Activated naive CD4-positive, alpha-beta T cell (primary cell): ENCODE measurements around the gene RASD1.
"Not testable (repeated sequence)": the region's sequence is repeated elsewhere in the genome, so short reads cannot be mapped to it uniquely, and the experiment has no call there.

Source experiments
- DNase-seq, 4 experiments: peaks; one replicate each; lab custom pipeline; 2025; lab: John Stamatoyannopoulos, UW

Gene RASD1

DNA sequence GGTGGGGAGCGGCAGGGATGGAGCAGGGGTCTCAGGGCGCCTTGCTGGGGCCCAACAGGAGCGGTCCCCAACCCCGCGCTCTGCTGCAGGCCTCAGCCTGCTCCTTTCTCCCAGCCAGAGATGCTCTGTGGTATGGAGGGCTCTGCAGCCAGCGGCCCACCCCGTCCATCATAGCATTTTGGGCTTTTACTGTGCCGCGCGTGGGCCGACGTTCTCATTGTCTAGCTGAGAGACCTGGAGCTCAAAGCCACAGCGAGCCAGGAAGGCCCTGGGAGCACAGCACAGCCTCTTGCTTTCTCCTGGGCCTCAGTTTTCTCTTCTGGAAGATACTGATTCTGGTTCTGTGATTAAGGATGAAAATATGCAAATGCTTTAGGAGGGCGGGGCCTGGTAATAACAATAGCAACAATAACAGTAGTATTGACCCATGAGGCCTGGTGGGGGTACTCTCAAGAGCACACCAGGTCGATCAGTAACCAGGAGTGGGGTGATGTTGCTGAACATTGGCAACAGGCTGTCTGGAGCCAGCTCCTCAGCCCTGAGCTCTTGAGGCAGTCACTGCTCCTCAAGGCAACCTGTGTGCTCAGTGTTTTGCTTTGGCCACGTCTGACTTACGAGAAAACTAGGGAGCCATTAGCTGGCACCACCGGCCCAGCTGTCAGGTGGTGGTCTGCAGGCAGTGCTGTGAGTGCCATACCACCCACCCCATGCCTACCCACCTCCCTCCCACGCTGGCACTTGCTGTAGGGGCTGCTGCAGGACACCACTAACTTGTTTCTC, 1.1 kb upstream of the RASD1 start:
- DNase-seq, result no peak

- peak in 1 of 4 experiments; percentile 31 for DNase-seq
These were observed 533 bp downstream of the RASD1 start for GRCh38 chr17:17495536-17496188.

DNA sequence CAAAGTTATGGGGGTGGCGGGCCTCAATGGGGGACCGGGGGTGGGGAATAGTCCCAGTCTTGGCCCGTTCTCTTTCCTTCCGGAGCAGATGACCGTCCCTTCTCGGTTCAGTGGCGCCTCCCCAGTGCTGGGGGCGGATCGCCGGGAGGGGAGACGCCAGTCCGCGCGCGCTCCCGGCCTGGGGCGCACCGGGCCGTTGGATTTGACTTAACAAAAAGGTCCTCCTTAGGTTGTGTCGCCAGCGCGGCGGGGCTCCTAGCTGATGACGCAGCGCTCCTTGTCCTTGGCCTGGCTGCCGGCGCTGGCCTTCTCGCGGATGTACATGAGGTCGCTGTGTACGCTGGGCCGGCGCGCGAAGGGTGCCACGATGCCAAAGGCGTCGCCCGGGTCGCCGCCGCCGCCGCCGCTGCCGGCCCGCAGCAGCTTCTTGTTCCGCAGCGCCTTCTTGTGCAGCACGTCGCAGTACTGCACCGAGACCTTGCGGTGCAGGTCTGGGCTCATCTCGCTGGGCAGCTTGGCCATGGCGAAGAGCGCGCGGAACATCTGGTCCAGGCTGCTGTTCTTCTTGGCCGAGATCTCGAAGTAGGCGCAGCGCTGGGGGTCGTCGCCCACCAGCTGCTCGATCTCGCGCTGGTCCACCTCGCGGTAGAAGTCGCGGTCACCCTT, 1.2 kb downstream of the RASD1 start:
- DNase-seq, result no peak

DNA sequence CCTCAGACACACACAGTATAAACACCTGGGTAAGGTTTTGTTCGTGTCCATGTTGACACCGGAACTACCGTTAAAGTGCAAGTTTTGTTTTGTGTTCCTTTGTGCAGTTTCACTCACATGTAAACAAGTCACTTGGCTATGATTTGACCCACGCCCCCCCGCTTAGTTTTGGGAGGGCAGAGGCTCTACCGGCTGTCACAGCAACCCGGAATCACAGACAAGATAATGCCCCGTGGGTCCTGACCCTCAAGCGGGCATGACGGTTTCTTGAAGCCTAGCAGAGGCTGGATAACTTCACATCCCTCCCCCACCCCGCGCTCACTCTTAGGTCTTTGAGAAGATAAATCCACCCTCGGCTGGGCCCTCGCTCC, 1.7 kb downstream of the RASD1 start:
- no peak for DNase-seq

DNA sequence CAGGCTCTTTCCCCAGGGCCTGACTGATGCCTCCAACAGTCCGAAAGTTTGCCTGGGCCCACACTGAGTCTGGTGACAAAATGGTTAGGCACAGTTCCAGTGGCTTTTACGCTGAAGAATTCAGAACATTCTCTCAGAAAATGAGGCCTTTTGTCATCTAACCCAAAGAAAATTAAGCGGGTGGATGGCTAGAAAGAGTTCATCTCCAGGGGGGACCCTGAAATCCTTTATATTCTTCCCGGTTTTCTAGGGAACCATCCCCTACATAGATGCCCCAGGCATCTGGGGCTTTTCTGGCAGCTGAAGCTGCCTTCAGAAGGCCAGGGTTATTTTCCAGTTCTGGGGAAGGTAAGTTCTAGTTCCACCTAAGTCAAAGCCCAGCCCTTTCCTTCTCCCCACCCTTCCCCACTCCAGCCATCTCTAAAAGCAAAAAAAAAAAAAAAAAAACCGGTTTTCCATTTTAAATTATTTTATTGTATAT, 2.2 kb downstream of the RASD1 start:
- DNase-seq, result no peak

- no peak for DNase-seq
These were observed 2.8 kb downstream of the RASD1 start for GRCh38 chr17:17493249-17493985.

GRCh38 chr17:17492571-17492970, 3.6 kb downstream of the RASD1 start:
- no peak for DNase-seq

GRCh38 chr17:17492085-17492484, 4.1 kb downstream of the RASD1 start:
- no peak for DNase-seq

DNA sequence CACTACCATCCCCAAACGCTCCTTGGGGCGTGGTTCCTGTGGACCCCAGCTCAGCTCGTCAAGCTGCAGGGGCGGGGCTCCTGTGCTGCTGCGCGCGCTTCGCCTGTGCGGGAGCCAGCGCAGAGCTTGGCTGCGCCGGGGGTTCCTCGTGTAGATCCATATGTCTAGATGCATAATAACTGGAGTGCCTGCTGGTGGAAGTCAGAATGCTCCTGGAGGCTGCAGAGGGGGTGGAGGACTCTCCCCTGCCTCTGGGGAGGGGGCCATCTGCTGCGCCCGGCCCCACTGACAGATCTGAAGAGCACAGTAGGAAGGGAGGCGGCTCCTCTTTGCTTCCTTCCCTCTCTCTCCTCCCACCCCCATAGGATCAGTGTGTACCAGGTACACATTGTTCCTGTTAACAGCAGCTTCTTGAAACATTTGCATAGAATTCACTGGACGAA, 4.6 kb downstream of the RASD1 start:
- DNase-seq, result no peak

GRCh38 chr17:17491031-17491471, 5.1 kb downstream of the RASD1 start:
- DNase-seq, result no peak

DNA sequence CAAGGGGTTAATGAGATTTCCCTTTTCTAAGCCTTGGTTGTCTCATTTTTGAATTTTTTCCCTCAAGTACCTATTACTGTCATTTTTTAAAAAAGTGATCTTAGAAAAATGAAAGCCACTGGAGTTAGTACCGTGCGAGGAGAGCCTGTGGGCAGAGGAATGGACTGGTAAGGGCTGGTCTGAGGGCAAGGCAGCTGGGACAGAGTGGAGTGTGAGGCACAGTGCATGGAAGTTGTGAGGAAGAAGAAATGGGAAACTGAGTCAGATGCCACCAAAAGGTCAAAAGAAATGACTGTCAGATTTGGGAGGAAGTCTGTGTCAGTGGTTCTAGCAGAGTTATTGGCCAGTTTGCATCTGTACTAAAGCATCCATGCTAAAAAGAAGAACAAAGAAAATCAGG, 8.2 kb downstream of the RASD1 start:
- no peak for DNase-seq

DNA sequence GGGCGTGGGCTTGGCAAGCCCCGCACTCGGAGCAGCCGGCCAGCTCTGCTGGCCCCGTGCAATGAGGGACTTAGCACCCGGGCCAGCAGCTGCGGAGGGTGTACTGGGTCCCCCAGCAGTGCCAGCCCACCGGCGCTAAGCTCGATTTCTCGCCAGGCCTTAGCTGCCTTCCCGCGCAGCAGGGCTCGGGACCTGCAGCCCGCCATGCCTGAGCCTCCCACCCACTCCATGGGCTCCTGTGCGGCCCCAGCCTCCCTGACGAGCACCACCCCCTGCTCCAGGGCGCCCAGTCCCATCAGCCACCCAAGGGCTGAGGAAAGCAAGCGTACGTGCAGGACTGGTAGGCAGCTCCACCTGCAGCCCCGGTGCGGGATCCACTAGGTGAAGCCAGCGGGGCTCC, 9.8 kb downstream of the RASD1 start:
- DNase-seq, result not testable (repeated sequence)

DNA sequence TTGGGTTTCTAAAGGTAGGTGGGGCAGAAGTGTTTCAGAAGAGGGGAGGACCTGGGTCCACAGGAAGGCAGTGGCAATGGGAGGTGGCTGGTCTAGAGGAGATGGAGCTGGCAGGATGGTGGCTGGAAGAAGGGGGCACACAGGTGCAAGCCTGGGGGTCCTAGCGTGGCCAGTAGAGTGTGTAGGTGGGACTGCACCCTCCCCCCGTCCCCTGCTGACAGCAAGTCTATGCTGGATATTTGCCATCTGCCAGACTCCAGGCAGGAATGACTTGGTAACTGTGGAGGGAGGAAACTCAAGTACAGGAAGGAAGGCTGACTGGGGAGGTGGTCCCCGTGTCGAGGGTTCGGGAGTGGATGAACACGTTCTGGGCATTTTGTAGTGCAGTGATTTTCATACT, 10.8 kb downstream of the RASD1 start:
- DNase-seq, result no peak

DNA sequence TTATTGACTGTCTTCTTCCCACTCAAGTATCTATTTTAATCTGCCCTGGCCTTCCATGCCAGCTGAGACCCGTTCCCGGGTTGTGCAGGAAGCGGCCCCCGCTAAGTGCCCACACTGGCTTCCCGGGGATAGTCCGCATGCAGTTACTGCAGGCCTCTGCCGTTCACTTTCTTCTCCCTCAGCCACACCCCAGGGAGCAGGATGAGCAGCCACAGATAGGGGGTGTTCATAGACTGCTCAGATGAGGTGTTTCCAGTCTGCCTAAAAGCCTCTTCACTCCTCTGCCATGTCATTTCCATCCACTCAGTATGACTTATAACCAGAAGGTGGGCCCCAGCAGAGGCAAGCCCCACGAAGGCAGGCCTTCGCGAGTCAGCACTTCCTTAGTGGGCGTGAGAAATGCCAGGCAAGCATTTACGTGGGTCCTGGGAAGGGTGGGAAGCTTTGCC, 11.7 kb downstream of the RASD1 start:
- no peak for DNase-seq

GRCh38 chr17:17481860-17482259, 14.3 kb downstream of the RASD1 start:
- DNase-seq, result no peak

- DNase-seq, result no peak
These were observed 15.5 kb downstream of the RASD1 start for GRCh38 chr17:17480593-17481148.

- no peak for DNase-seq
These were observed 17.0 kb downstream of the RASD1 start for GRCh38 chr17:17479209-17479608.

DNA sequence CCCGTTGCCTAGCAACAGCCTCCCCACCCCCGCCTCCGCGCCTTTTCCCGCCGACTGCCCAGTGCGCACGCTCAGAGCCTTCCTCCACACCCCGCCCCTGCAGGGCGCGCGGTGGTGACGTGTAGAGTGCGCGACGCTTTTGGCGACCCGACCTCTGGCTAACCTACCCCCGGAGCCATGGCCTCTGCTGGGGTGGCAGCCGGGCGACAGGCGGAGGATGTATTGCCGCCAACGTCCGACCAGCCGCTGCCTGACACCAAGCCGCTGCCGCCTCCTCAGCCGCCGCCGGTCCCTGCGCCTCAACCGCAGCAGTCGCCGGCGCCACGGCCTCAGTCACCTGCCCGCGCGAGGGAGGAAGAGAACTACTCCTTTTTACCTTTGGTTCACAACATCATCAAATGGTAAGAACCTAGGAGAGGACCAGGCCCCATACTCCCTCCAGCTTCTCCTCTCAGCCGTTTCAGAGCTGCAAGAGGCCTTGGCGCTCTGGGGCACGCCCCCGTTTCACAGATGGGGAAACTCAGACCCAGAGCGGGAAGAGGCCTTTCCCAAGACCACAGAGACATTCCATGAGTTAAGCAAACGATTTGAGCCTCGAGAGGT, 19.2 kb downstream of the RASD1 start, which contains the start of gene MED9:
Gene MED9, plus strand, starts transcription at position 136 of the 603 bp plus-strand sequence. Its CDS starts 42 bp downstream, at position 178.
- peak; percentile 87 to 93 (median 90) for DNase-seq

DNA sequence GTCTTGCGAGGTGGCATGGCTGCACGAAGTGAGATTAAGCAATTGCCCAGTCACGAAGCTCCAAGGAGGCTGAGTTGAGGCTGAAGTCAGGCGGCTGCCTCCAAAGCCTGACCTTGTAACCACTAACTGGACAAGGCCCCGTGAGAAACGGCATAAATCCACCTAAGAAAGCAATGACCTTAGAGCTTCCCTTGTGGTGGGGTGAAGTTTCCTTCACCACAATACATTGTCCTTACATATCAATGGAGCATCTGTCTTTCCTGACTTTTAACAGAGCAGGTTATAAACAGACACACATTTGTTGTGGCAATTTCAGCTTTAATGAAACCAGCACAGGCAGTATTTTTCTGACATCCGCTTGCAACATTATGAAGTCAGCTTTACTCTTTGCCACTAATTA, 21.9 kb downstream of the RASD1 start:
- no peak for DNase-seq

GRCh38 chr17:17472333-17472920, 23.8 kb downstream of the RASD1 start:
- no peak for DNase-seq

GRCh38 chr17:17469996-17470395, 26.2 kb downstream of the RASD1 start:
- no peak for DNase-seq
